GM10248 (cell line): Measurements from ENCODE around the gene RIN3.

Source experiments
- CTCF ChIA-PET: fragments of 300-600 bp; sonication (Branson Sonifier 250); formaldehyde crosslinking; extraction: SDS; loops from one replicate; lab custom pipeline; 2021; ENCODE audit warnings: antibody characterized with exemption; lab: Yijun Ruan, JAX
- POLR2A ChIA-PET: fragments of 350-650 bp; sonication (Branson Sonifier 250); formaldehyde crosslinking; extraction: SDS; loops from one replicate; lab custom pipeline; 2020; ENCODE audit warnings: antibody characterized with exemption; lab: Yijun Ruan, JAX
- DNase-seq: peaks from one replicate; pipeline ENCODE4 v3.0.0; 2012; ENCODE audit errors: extremely low spot score
- TF ChIP-seq, protein P1 (sequence below): IDR thresholded peaks from 2 replicates; pipeline ENCODE4 v1.5.1; 2012; ENCODE audit warnings: mild to moderate bottlenecking, low read depth; ENCODE audit errors: extremely low read depth, missing control alignments, control extremely low read depth

RIN3 gene

DNA sequence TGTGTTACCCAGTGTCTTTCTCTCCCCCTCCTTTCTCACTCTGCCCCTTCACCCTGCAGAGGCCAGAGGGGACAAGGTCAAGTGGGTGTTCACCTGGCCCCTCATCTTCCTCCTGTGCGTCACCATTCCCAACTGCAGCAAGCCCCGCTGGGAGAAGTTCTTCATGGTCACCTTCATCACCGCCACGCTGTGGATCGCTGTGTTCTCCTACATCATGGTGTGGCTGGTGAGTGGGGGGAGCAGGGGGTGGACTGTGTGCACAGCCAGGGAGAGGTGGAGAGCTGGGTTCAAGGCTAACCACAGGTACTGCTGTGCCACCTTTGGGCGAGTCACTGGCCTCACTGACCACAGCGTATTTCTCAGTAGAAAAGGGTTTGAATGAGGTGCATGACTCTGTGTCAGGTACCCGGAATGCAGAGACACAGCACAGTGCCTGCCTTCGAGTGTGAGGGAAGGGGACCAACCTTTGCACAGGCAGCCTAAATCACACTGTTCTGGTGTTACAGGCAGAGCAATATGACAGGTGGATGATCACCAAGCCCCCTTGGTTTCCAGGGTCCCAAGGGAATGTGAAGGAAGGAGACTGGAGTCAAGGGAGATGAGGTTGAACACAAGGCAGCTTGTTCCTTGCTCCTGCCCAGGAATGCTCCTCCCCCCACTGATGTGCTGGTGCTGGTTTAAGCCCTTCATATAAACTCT, 30.8 kb upstream of the RIN3 start:
- DNase-seq, result no peak
- TF ChIP-seq, protein P1, sequence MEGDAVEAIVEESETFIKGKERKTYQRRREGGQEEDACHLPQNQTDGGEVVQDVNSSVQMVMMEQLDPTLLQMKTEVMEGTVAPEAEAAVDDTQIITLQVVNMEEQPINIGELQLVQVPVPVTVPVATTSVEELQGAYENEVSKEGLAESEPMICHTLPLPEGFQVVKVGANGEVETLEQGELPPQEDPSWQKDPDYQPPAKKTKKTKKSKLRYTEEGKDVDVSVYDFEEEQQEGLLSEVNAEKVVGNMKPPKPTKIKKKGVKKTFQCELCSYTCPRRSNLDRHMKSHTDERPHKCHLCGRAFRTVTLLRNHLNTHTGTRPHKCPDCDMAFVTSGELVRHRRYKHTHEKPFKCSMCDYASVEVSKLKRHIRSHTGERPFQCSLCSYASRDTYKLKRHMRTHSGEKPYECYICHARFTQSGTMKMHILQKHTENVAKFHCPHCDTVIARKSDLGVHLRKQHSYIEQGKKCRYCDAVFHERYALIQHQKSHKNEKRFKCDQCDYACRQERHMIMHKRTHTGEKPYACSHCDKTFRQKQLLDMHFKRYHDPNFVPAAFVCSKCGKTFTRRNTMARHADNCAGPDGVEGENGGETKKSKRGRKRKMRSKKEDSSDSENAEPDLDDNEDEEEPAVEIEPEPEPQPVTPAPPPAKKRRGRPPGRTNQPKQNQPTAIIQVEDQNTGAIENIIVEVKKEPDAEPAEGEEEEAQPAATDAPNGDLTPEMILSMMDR, result no peak
- ChIA-PET POLR2A (no interaction called here), CTCF (interaction anchor here (1.4 kb wide), 1 partner anchor 34 kb away, joined by 3 read pairs; no protein-coding TSS in a partner anchor)

DNA sequence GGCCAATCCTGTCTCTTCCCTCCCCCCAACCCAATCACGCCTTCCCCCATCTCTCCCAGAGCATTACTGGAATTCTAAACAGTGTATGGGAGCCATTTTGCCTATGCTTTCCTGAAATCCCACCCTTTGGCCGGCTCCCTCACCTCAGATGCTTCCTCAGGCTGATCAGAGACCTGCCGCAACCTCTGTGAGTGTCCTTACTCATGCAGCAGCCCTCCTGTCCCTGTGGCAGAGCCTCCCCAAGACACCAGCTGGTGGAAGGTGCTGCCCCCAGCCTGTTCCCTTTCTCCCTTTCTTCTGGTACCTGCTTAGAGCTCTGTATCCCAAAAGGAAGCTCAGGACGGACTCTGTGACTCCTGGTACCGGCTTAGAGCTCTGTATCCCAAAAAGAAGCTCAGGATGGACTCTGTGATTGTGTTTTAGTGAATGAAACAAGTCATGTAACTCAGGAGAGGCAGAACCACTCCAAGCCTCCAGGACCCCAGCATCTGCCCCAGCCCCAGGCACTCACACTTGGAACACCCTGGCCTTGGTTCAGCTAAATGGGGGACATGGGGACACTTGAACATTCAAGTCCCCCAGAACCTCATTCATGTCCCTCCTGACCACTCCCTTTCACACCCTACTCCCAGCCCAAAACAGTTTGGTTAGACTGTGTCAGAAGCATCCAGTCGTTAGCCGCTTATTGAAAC, 29.3 kb upstream of the RIN3 start:
- POLR2A ChIA-PET, result no interaction called here
- TF ChIP-seq, protein P1, result no peak
- CTCF ChIA-PET, result no interaction called here
- no peak for DNase-seq

DNA sequence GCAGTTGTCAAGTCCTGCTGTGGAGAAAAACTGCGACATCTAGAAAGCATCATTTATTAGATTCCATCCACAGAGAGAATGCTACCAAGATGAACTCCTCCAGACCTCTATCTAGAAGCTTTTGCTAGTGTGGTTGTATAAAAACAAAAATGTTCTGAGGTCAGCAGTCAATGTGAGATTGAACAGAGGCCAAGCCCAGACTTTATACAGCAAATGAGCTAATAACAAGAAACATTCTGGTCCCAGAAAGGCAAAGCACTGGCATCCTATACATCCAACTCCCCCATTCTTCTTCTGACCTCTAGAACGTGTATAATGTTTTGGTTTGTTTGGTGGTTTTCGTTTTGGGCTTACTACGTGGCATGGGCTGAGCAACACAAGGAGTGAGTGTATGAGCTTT, 26.7 kb upstream of the RIN3 start:
- DNase-seq, result no peak
- POLR2A ChIA-PET, result no interaction called here
- CTCF ChIA-PET, result interaction anchor here (1.8 kb wide), 1 partner anchor 25 kb away, joined by 4 read pairs; no protein-coding TSS in a partner anchor
- TF ChIP-seq, protein P1, result no peak

DNA sequence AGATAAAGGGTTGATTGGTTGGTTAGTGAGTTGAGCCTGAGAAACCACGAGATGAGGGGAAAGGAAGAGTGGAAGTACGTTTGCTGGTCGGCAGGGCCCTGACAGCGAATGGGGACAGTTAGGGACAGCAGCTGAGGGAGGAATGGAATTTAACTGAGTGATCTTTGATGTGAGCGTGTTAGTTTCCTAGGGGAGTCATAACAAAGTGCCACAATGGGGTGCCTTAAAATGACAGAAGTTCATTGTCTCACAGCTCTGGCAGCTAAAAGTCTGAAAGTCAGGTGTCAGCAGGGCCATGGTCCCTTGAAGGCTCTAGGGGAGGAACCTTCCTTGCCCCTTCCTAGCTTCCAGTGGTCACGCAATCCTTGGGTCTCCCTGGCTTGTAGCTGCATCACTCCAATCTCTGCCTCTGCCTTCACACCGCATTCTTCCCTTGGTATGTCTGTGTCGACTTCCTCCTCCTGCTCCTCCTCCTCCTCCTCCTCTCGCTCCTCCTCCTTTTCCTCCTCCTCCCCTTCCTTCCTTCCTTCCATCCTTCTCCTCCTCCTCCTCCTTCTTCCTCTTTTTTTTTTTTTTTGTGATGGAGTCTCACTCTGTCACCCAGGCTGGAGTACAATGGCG, 26.0 kb upstream of the RIN3 start:
- no peak for DNase-seq
- CTCF ChIA-PET, result interaction anchor here (1.8 kb wide), 1 partner anchor 26 kb away, joined by 4 read pairs; no protein-coding TSS in a partner anchor
- TF ChIP-seq, protein P1, result no peak
- POLR2A ChIA-PET, result no interaction called here

DNA sequence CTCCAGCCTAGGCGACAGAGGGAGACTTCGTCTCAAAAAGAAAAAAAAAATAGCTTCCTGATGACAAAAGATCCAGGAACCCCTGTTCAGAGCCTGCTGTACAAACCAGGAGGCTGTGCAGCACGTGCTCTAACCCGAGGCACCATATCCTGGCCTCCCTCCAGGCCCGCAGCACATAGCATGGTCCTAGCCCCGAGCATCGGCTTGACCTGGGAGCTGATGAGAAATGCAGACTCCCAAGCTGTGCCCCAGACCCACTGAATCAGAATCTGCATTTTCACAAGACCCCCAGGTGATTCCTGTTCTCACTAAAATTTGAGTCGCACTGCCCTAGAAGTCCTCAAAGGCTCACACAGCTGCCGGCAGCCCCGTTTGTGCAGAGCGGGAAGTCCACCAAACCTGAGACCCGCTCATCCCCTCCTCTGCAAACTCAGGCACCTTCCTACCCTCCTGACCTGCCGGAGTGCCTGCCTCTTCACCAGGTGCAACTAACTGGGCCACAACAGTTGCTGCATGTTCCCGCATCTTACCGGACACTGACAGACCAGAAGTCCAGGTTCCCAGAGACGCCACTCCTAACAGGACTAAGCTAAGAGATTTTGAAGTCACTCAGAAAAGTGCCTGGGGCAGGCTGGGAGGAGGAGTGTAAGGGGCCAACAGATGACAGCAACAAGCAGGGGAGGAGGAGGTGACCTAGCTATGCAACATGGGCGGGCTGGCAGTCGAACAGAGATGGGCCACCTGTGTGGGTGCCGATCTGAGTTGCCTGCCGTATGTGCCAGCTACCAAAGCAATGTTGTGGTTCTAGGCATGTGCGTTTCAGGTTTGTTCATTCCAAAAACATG, 24.0 kb upstream of the RIN3 start:
- ChIA-PET POLR2A (no interaction called here), CTCF (interaction anchor here (1.0 to 1.5 kb wide), 2 partner anchors 16 to 17 kb away, joined by 3 to 4 read pairs; no protein-coding TSS in a partner anchor)
- DNase-seq, result no peak
- TF ChIP-seq, protein P1, result no peak
